HCEC 1CT (cell line): Measurements from ENCODE around the gene CPEB4.
A peak's percentile ranks its signal among the peaks of the same experiment; 100 is the strongest.

Experiments used
- DNase-seq: peaks from one replicate; pipeline ENCODE4 v3.0.0-alpha.2; 2017

CPEB4 gene

GRCh38 chr5:173950829-173951228 is 62.7 kb downstream of the CPEB4 start:
- DNase-seq, result no peak

- peak; percentile 88 for DNase-seq
These were observed 65.5 kb downstream of the CPEB4 start for GRCh38 chr5:173953528-173954090.

GRCh38 chr5:173954671-173955521 is 66.7 kb downstream of the CPEB4 start:
- peak; percentile 91 for DNase-seq

- no peak for DNase-seq
These were observed 72.8 kb downstream of the CPEB4 start for GRCh38 chr5:173960986-173961385.

GRCh38 chr5:173961418-173961817 is 73.3 kb downstream of the CPEB4 start:
- no peak for DNase-seq

- no peak for DNase-seq
These were observed 74.4 kb downstream of the CPEB4 start for GRCh38 chr5:173962436-173962972.

GRCh38 chr5:173963182-173963838 is 75.2 kb downstream of the CPEB4 start:
- peak; percentile 12 for DNase-seq

- no peak for DNase-seq
These were observed 75.8 kb downstream of the CPEB4 start for GRCh38 chr5:173963867-173964441.

GRCh38 chr5:173964506-173964905 is 76.4 kb downstream of the CPEB4 start:
- DNase-seq, result no peak

GRCh38 chr5:173967241-173967640 is 79.1 kb downstream of the CPEB4 start:
- no peak for DNase-seq

- no peak for DNase-seq
These were observed 80.1 kb downstream of the CPEB4 start for GRCh38 chr5:173968154-173968797.

GRCh38 chr5:173969167-173970049 is 81.3 kb downstream of the CPEB4 start:
- peak; percentile 42 for DNase-seq

GRCh38 chr5:173970878-173971650 is 82.9 kb downstream of the CPEB4 start:
- DNase-seq, result no peak

- DNase-seq, result no peak
These were observed 83.7 kb downstream of the CPEB4 start for GRCh38 chr5:173971681-173972345.

- DNase-seq, result no peak
These were observed 84.4 kb downstream of the CPEB4 start for GRCh38 chr5:173972607-173972924.

GRCh38 chr5:173972925-173973615 is 84.9 kb downstream of the CPEB4 start:
- peak; percentile 63 for DNase-seq

GRCh38 chr5:173973616-173973969 is 85.4 kb downstream of the CPEB4 start:
- no peak for DNase-seq

GRCh38 chr5:173974688-173975239 is 86.6 kb downstream of the CPEB4 start:
- no peak for DNase-seq

GRCh38 chr5:173981185-173981761 is 93.1 kb downstream of the CPEB4 start:
- DNase-seq, result no peak
